Measurements from ENCODE around the gene GNB1. TPM values are rescaled to one million over a fixed set of nuclear protein-coding genes. Genes with fewer than 3 reads are reported as not detected.

Gene GNB1
- total and polyA plus RNA-seq, 3 experiments from 2014 or later: 114 to 470 (median 436) TPM

DNA sequence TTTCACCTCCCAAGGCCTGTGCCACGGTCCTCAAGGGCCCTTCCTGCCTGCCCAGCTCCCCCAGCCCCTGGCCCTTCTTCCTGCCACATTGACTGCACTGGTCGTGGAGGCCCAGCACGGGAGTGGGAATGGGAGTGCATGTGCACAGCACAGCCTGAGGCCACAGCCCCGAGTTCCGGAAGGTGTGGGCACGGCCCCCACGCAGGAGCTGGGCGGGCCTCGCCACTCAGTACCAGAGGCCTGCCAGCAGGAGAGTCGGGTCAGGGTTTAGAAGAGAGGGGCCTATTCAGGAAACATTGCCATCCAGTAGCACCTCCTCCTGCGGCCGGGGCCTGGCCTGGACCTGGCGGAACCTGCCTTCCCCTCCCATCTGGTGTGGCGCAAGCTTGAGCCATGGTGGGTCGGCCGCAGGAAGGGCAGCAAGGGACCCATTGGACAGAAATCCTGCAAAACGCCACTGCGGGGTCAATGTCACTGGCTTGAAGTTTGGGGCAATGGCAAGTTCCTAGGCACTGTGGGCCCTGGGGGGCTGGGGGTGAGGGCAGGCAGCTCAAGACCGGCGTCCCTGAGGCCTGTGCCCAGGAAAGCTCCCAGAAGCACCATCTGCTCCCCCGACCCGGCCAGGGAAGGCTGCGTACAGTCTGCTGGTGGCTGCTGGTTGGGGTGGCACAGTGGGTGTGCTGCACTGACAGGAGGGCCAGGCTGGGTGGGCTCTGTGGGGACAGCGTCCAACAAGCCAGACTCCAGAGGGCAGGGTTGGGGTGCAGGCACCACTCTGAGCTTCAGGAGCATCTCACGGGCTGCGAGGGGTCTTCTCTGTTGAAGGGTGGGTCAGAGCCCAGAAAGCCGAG is 29.9 kb upstream of the GNB1 start:
- no peak for DNase-seq
- CTCF ChIA-PET: interaction anchor here (0.8 to 1.0 kb wide), 2 partner anchors 12 to 124 kb away, joined by 3 to 4 read pairs; no protein-coding TSS in a partner anchor
- H3K4me3 ChIP-seq (ENCODE audit: low read length): no peak overlapping the region
- H3K27ac Mint-ChIP-seq: peak overlapping the region in 1 of 8 donors; percentile 69
- no peak overlapping the region for H3K27ac ChIP-seq (ENCODE audit: low read depth, low read length)
- H3K9me3 Mint-ChIP-seq: no peaks in the 10 kb centered on the region
- no peaks in the 10 kb centered on the region for H3K36me3 ChIP-seq (ENCODE audit: insufficient read depth, low read length)
- no peaks in the 10 kb centered on the region for H3K27me3 ChIP-seq (ENCODE audit: insufficient read depth, low read length, poor library complexity, severe bottlenecking)
- H3K4me1 Mint-ChIP-seq: peaks cover 0 to 8% (median 3%) of the 10 kb centered on the region in 3 donors
- POLR2A ChIA-PET: interaction anchor here (0.6 kb wide), 1 partner anchor 38 kb away, joined by 6 read pairs; no protein-coding TSS in a partner anchor
- H3K36me3 Mint-ChIP-seq: no peaks in the 10 kb centered on the region
- H3K4me1 ChIP-seq (ENCODE audit: insufficient read depth, low read length): peaks cover 18% of the 10 kb centered on the region
- H3K27me3 Mint-ChIP-seq: no peaks in the 10 kb centered on the region
- H3K9me3 ChIP-seq (ENCODE audit: low read length): no peaks in the 10 kb centered on the region
- peak overlapping the region in 1 of 7 donors; percentile 20 for H3K4me3 Mint-ChIP-seq

DNA sequence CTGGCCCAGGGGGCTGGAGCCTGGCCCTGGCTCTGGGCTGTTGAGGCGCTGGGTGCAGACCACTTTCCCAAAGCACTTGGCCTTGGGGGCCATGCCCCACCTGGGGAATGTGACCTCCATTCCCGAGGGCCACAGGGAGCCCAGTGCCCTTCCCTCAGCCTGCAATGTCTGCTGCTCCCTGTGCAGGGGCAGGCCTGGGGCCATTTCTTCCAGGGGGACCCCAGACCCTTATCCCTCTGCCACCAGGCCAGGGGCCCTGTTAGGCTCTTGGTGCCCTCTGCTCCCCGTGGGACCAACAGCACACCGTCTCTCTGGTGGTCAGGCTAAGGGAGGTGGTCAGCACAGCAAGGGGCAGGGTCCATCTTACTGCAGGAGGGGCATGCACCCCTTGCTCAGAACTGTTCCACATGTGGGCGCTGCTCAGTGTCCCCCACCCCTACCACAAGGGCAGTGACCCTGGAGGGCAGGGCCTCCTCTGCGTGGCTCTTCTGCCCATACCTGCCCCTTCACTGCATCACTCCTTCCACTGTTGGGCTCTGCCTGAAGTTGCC is 29.2 kb upstream of the GNB1 start:
- H3K9me3 Mint-ChIP-seq: no peaks in the 10 kb centered on the region
- Histone ChIP-seq H3K36me3 (ENCODE audit: insufficient read depth, low read length) (no peaks in the 10 kb centered on the region), H3K27me3 (ENCODE audit: insufficient read depth, low read length, poor library complexity, severe bottlenecking) (no peaks in the 10 kb centered on the region), H3K4me1 (ENCODE audit: insufficient read depth, low read length) (peaks cover 18% of the 10 kb centered on the region), H3K9me3 (ENCODE audit: low read length) (no peaks in the 10 kb centered on the region), H3K4me3 (ENCODE audit: low read length) (no peak overlapping the region), H3K27ac (ENCODE audit: low read depth, low read length) (no peak overlapping the region)
- H3K36me3 Mint-ChIP-seq: no peaks in the 10 kb centered on the region
- H3K27me3 Mint-ChIP-seq: no peaks in the 10 kb centered on the region
- H3K27ac Mint-ChIP-seq: peak overlapping the region in 4 of 8 donors; percentile 35 to 69 (median 55)
- CTCF ChIA-PET: interaction anchor here (1.0 to 1.3 kb wide), 2 partner anchors 11 to 125 kb away, joined by 3 to 4 read pairs; no protein-coding TSS in a partner anchor
- DNase-seq: no peak
- peak overlapping the region in 2 of 7 donors; percentile 20 to 32 for H3K4me3 Mint-ChIP-seq
- POLR2A ChIA-PET: interaction anchor here (0.6 kb wide), 1 partner anchor 38 kb away, joined by 6 read pairs; no protein-coding TSS in a partner anchor
- peaks cover 0 to 8% (median 3%) of the 10 kb centered on the region in 3 donors for H3K4me1 Mint-ChIP-seq

DNA sequence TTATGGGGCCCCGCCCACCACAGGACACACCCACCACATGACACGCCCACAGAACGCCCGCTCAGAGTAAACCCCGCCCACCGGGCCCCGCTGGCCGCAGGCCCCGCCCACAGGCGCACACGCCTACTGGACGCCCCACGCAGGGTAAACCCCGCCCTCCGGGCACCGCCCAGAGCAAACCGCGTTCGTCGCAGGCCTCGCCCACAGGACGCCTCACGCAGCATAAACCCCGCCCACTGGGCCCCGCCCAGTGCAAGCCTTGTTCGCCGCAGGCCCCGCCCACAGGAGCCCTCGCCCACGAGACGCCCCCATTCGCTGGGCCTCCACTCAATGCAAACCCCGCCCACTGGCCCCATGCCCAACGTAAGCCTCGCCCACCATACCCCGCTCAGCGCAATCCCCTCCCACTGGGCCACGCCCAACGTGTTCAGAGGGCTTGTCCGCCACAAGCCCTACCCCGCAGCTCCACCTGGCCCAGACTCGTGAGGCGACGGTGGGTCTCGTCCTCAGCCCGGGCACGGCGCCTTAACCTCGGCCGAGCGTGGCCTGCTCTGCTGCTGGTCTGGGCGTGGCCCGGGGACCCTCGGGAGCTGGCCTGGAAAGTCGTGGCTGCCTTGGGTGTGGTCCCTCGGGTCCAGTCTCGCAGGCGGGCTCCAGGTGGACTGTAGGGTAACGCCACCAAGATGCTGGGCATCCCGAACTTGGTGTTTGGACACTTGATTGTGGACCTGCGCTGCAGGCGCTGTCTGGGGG is 28.6 kb upstream of the GNB1 start:
- Histone ChIP-seq H3K27me3 (ENCODE audit: insufficient read depth, low read length, poor library complexity, severe bottlenecking) (no peaks in the 10 kb centered on the region), H3K27ac (ENCODE audit: low read depth, low read length) (no peak overlapping the region), H3K9me3 (ENCODE audit: low read length) (no peaks in the 10 kb centered on the region), H3K36me3 (ENCODE audit: insufficient read depth, low read length) (no peaks in the 10 kb centered on the region), H3K4me3 (ENCODE audit: low read length) (peak overlapping the region; percentile 51), H3K4me1 (ENCODE audit: insufficient read depth, low read length) (peaks cover 18% of the 10 kb centered on the region)
- Mint-ChIP-seq H3K9me3 (no peaks in the 10 kb centered on the region), H3K27ac (peak overlapping the region; percentile 26 to 94 (median 71)), H3K27me3 (no peaks in the 10 kb centered on the region), H3K36me3 (no peaks in the 10 kb centered on the region), H3K4me3 (peak overlapping the region; percentile 60 to 75 (median 69)), H3K4me1 (peaks cover 0 to 8% (median 3%) of the 10 kb centered on the region in 3 donors)
- ChIA-PET POLR2A (no interaction called here), CTCF (interaction anchor here (1.0 to 1.3 kb wide), 2 partner anchors 11 to 125 kb away, joined by 3 to 4 read pairs; no protein-coding TSS in a partner anchor)
- DNase-seq: peak; percentile 99 to 100 (median 100)

DNA sequence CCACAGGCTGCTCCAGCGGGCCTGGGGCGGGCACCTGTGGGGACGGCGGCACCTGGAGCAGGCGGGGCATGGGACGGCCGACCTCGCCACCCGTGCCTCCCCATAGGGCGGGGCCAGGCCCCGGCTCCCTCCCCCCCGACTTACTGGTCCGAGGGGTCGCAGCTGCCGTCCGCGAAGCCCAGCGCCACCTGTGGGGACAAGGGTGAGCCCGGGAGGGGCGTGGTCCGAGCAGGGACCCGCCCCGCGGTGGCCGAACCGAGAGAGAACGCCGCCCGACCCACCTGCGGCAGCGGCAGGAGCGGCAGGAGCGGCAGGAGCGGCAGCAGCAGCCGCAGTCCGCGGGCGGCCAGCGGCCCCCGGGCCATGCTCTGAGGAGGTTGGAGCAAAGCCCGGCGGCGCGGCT is 28.0 kb upstream of the GNB1 start, which contains the start of gene TMEM52:
Gene TMEM52 (minus strand): TSS at position 379 of the 403 bp plus-strand sequence. CDS start 14 bp downstream, at position 365.
- DNase-seq: no peak
- H3K36me3 Mint-ChIP-seq: no peaks in the 10 kb centered on the region
- Histone ChIP-seq H3K4me1 (ENCODE audit: insufficient read depth, low read length) (peaks cover 18% of the 10 kb centered on the region), H3K36me3 (ENCODE audit: insufficient read depth, low read length) (no peaks in the 10 kb centered on the region), H3K4me3 (ENCODE audit: low read length) (peak within 1 kb of the TSS; percentile 51), H3K27ac (ENCODE audit: low read depth, low read length) (no peak within 1 kb of the TSS), H3K27me3 (ENCODE audit: insufficient read depth, low read length, poor library complexity, severe bottlenecking) (no peaks in the 10 kb centered on the region), H3K9me3 (ENCODE audit: low read length) (no peaks in the 10 kb centered on the region)
- peak within 1 kb of the TSS; percentile 26 to 94 (median 71) for H3K27ac Mint-ChIP-seq
- H3K9me3 Mint-ChIP-seq: no peaks in the 10 kb centered on the region
- H3K4me1 Mint-ChIP-seq: peaks cover 0 to 8% (median 3%) of the 10 kb centered on the region in 3 donors
- ChIA-PET CTCF (interaction anchor here (1.0 to 1.3 kb wide), 2 partner anchors 10 to 126 kb away, joined by 3 to 4 read pairs; no protein-coding TSS in a partner anchor), POLR2A (no interaction called here)
- peak within 1 kb of the TSS; percentile 60 to 75 (median 69) for H3K4me3 Mint-ChIP-seq
- H3K27me3 Mint-ChIP-seq: peaks cover 0 to 1% of the 10 kb centered on the region in 2 donors

DNA sequence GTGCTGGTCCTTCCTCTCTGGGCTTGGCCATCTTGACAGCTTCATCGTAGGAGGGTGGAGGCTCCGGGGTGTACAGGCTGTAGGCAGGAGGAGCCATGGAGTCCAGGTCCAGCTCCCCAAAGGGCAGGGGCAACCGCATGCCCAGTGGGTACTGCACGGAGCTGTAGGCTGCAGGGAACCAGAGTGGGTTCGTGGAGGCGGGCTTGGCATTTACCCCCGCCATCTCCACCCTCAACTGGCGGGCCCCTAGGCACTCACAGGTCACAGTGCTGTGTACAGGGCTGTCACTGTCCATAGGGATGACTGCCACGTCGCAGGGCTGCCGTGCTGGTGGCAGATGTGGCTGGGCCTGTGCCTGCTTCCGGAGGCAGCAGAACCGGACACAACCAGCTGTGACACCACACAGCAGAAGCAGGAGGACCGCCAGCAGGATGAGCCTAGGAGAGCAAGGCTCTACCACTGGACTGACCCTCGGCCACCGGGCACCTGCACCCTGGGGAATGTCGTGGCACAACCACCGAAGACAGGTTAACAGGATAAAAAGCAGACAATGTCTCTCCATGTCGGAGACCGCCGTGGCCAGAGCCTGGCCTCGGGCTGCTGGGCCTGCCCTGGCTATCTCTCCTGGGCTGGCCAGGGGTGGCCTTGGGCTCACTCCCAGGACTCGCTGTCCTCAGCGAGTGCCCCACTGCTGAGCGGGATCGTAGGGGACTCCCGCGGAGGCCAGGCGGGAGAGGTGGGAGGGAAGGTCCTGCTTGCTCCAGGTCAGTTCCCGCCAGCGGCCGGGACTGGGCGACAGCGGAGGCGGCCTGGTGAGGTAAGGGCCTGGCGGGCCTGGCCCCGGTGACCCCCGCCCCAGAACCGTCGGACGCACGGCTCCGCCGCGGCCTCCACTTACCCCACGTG is 27.4 kb upstream of the GNB1 start:
- H3K27me3 Mint-ChIP-seq: peaks cover 0 to 5% of the 10 kb centered on the region in 2 donors
- DNase-seq: peak in 1 of 5 donors; percentile 60
- no peak overlapping the region for H3K27ac ChIP-seq (ENCODE audit: low read depth, low read length)
- H3K36me3 ChIP-seq (ENCODE audit: insufficient read depth, low read length): no peaks in the 10 kb centered on the region
- no peaks in the 10 kb centered on the region for H3K27me3 ChIP-seq (ENCODE audit: insufficient read depth, low read length, poor library complexity, severe bottlenecking)
- peak overlapping the region; percentile 51 for H3K4me3 ChIP-seq (ENCODE audit: low read length)
- peaks cover 18% of the 10 kb centered on the region for H3K4me1 ChIP-seq (ENCODE audit: insufficient read depth, low read length)
- no peaks in the 10 kb centered on the region for H3K9me3 ChIP-seq (ENCODE audit: low read length)
- H3K36me3 Mint-ChIP-seq: no peaks in the 10 kb centered on the region
- no peaks in the 10 kb centered on the region for H3K9me3 Mint-ChIP-seq
- H3K4me3 Mint-ChIP-seq: peak overlapping the region in 6 of 7 donors; percentile 16 to 73 (median 47)
- POLR2A ChIA-PET: no interaction called here
- CTCF ChIA-PET: interaction anchor here (1.7 kb wide), 1 partner anchor 127 kb away, joined by 5 read pairs; no protein-coding TSS in a partner anchor
- H3K27ac Mint-ChIP-seq: peak overlapping the region in 1 of 8 donors; percentile 84
- peaks cover 0 to 8% (median 3%) of the 10 kb centered on the region in 3 donors for H3K4me1 Mint-ChIP-seq

DNA sequence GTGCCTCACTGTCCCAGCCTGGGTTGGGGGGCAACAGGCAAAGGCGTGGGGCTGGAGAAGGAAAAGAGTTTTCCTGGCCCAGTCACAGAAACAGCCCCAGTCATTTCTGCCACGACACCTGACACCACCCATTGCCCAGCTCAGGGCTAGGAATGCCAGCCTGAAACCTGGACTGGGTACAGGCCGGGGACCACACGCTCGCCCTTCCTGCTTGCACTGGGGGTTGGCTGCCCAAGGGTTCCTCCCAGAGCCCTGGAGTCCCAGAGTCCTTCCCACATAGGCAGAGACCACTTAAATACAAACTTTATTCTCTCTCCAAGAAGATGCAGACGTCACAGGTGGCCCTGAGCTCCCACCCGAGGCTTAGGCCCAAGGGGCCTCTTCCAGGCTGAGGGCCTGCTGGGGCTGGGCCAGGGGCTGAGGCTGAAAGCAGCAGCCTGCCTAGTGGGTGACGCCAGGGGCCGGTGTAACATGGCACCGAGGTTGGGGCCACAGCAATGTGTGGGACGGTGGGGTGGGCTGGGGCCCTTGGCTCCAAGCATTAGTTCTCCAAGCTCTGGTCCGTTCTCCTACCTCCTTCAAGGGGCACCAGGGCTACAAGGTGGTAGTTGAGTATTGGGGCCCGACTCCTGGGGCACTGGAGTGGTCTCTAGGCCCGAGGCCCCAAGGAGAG is 26.6 kb upstream of the GNB1 start:
- peaks cover 0 to 5% of the 10 kb centered on the region in 2 donors for H3K27me3 Mint-ChIP-seq
- ChIA-PET CTCF (interaction anchor here (1.7 kb wide), 1 partner anchor 127 kb away, joined by 5 read pairs; no protein-coding TSS in a partner anchor), POLR2A (no interaction called here)
- Histone ChIP-seq H3K27me3 (ENCODE audit: insufficient read depth, low read length, poor library complexity, severe bottlenecking) (no peaks in the 10 kb centered on the region), H3K4me1 (ENCODE audit: insufficient read depth, low read length) (peaks cover 18% of the 10 kb centered on the region), H3K4me3 (ENCODE audit: low read length) (no peak overlapping the region), H3K27ac (ENCODE audit: low read depth, low read length) (no peak overlapping the region), H3K9me3 (ENCODE audit: low read length) (no peaks in the 10 kb centered on the region), H3K36me3 (ENCODE audit: insufficient read depth, low read length) (no peaks in the 10 kb centered on the region)
- no peak for DNase-seq
- H3K4me3 Mint-ChIP-seq: peak overlapping the region in 6 of 7 donors; percentile 12 to 54 (median 25)
- H3K36me3 Mint-ChIP-seq: no peaks in the 10 kb centered on the region
- peak overlapping the region in 1 of 8 donors; percentile 38 for H3K27ac Mint-ChIP-seq
- H3K9me3 Mint-ChIP-seq: no peaks in the 10 kb centered on the region
- H3K4me1 Mint-ChIP-seq: peaks cover 0 to 8% (median 3%) of the 10 kb centered on the region in 3 donors

Measured in CD8-positive, alpha-beta memory T cell (primary cell).